ENCODE data around the gene ADH1C. TPM values are rescaled to one million over a fixed set of nuclear protein-coding genes. Genes with fewer than 3 reads are reported as not detected.

ADH1C gene
- total RNA-seq, result not detected

DNA sequence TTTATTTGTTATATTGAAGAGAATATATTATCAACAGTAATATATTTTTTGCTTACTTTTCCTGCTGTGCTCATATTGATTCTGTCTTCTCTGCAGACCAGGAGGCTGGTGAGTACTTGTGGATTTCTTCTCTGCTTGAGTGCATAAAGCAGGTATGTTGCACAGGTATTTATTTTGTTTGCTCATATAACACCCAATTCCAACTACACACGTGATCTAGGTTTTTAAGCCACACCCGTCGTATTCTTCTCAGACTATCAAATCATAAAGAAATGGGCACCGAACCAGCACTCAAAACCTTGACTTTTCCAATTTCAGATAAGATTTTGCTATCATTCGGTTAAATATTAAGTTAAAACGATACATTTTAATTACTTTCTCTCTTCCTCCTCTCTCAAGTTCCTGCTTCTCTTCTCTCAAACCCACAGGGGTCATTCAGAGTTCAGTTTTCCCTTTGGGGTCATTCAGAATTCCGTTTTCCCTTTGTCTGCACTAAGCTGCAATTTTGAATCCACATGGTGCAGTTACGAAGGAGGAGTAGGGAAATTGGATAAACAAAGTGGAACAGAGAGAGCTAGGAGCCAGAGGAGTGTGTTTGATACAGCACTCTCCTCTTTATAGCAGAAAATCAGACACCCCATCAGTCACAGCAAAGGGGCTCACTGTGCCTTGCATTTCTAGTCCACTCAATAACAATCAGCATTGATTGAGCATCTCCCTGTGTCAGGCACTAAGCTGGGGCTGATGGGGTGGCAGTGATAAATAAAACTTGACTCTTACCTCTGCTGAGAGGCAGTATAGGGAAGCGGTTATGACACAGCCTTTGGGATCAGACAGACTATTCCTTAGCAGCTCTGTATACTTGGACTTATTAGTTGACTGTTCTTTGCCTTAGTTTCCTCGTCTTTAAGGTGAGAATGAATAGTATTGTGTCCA, at the start of gene ADH1C:
ADH1C (minus strand) TSS at position 145 of the 936 bp plus-strand sequence; CDS start at position 74, 71 bp downstream.

DNA sequence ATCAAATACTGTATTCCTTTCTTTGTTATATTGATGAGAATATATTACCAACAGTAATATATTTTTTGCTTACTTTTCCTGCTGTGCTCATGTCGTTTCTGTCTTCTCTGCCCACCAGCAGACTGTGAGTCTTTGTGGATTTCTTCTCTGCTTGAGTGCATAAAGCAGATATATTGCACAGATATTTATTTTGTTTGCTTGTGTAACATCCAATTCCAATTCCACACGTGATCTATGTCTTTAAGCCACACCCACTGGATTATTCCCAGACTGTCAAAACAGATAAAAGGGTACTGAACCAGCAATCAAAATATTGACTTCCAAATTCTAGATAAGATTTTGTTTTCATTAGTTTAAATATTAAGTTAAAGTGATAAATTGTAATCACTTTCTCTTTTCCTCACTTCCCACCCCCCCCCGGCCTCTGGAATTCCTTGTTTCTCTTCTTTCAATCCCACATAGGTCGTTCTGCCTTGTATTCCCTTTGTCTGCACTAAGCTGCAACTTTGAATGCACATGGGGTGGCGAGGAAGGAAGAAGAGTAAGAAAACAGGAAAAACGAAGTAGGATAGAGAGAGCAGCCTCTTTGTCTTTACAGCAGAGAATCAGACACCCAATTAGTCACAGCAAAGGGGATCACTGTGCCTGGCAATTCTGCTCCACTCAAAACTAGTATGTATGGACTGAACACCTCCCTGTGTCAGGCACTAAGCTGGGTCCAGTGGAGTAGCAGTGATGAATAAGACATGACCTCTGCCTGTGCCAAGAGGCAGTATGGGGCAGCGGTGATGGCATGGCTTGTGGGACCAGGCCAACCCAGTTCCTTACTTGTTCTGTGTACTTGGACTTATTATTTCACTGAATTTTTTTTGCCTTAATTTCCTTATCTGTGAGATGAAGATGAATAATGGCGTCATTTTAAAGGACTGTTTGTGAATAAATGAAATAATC, 31.0 kb downstream of the ADH1C start, which contains the start of gene ADH1B:
ADH1B (minus strand) TSS at position 161 of the 951 bp plus-strand sequence; CDS start at position 91, 70 bp downstream.

DNA sequence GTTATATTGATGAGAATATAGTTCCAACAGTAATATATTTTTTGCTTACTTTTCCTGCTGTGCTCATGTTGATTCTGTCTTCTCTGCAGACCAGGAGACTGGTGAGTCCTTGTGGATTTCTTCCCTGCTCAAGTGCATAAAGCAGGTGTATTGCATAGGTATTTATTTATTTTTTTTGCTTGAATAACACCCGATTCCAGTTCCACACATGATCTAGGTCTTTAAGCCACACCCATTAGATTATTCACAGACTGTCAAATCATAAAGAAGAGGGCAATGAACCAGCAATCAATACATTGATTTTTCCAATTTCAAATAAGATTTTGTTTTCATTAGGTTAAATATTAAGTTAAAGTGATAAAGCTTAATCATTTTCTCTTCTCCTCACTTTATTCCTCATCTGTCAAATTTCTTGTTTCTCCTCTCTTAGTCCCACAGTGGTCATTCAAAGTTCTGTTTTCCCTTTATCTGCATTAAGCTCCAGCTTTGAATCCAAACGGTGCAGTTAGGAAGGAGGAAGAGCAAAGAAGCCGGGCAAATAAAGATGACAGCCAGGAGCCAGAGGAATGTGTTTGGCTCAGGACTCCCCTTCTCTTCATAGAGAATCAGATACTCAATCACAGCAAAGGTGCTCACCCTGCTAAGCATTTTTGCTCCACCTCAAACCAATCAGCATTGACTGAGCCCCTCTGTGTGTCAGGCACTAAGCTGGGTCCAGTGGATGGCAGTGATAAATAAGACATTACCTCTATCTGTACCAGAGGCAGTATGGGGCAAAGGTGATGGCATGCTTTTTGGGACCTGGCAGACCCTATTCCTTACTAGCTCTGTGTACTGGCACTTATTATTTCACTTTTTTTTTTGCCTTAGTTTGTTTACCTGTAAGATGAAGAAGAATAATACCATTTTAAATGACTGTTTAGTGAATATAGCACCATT, 61.4 kb downstream of the ADH1C start, which contains the start of gene ADH1A:
ADH1A (minus strand) TSS at position 138 of the 939 bp plus-strand sequence; CDS start at position 67, 71 bp downstream.

Other genes with a start within 250 kb of the ADH1C start
- gene ADH4, start 208.4 kb downstream of the ADH1C start, total RNA-seq, result not detected
- gene ADH6, start 133.5 kb downstream of the ADH1C start, total RNA-seq, result not detected
- not detected for gene ADH1A, start 61.8 kb downstream of the ADH1C start, total RNA-seq
- not detected for gene ADH1B, start 31.3 kb downstream of the ADH1C start, total RNA-seq
- not detected for gene ADH7, start 82.6 kb upstream of the ADH1C start, total RNA-seq
- gene C4orf17, start 158.3 kb upstream of the ADH1C start, total RNA-seq, result not detected
- 1 to 10 TPM; 7.4 to 8.5 TPM for gene TRMT10A, start 211.3 kb upstream of the ADH1C start, total RNA-seq
- not detected for gene MTTP, start 222.1 kb upstream of the ADH1C start, total RNA-seq

Measured in activated naive CD4-positive, alpha-beta T cell treated with anti-CD3 and anti-CD28 coated beads, Interleukin-2, amount 10 ng/mL, durations not matched to agents 5 hours and 36 hours (primary cell).